Measurements from ENCODE around the gene HSPA4.

The HSPA4 gene

GRCh38 chr5:133106343-133106742 lies 54.5 kb downstream of the HSPA4 start:
- Histone ChIP-seq H3K27ac (no peak overlapping the region), H3K4me3 (no peak overlapping the region)
- no peak for TF ChIP-seq CTCF (IDR thresholded peaks at IDR 0.05)
- no peak for DNase-seq (ENCODE audit: low spot score)

GRCh38 chr5:133106761-133107572 lies 55.2 kb downstream of the HSPA4 start:
- no peak for TF ChIP-seq CTCF (IDR thresholded peaks at IDR 0.05)
- no peak for DNase-seq (ENCODE audit: low spot score)
- Histone ChIP-seq H3K4me3 (no peak overlapping the region), H3K27ac (no peak overlapping the region)

- H3K27ac ChIP-seq = no peak overlapping the region
- no peak for DNase-seq (ENCODE audit: low spot score)
- TF ChIP-seq CTCF (IDR thresholded peaks at IDR 0.05) = no peak
- H3K4me3 ChIP-seq = no peak overlapping the region
Observed at GRCh38 chr5:133108481-133108921, 56.7 kb downstream of the HSPA4 start.

- Histone ChIP-seq H3K27ac (peak overlapping the region; percentile 20 to 32), H3K4me3 (no peak overlapping the region)
- no peak for DNase-seq (ENCODE audit: low spot score)
- TF ChIP-seq CTCF (IDR thresholded peaks at IDR 0.05) = no peak
Observed at GRCh38 chr5:133109655-133110483, 58.1 kb downstream of the HSPA4 start.

- Histone ChIP-seq H3K4me3 (no peak overlapping the region), H3K27ac (peak overlapping the region in 1 of 2 donors; percentile 55)
- no peak for DNase-seq (ENCODE audit: low spot score)
- TF ChIP-seq CTCF (IDR thresholded peaks at IDR 0.05) = no peak
Observed at GRCh38 chr5:133110709-133111108, 58.9 kb downstream of the HSPA4 start.

GRCh38 chr5:133111299-133111698 lies 59.5 kb downstream of the HSPA4 start:
- peak; percentile 89 for DNase-seq (ENCODE audit: low spot score)
- no peak overlapping the region for H3K4me3 ChIP-seq
- peak overlapping the region in 1 of 2 donors; percentile 55 for H3K27ac ChIP-seq
- peak; percentile 91 for TF ChIP-seq CTCF (IDR thresholded peaks at IDR 0.05)
